ENCODE results near the gene ZDHHC14.
A peak's percentile ranks its signal among the peaks of the same experiment; 100 is the strongest.
"Not testable (repeated sequence)": the region's sequence is repeated elsewhere in the genome, so short reads cannot be mapped to it uniquely, and the experiment has no call there.

The ZDHHC14 gene

GRCh38 chr6:157405986-157406385, 25.0 kb downstream of the ZDHHC14 start:
- DNase-seq (ENCODE audit: low read depth in 4 of 4, low spot score in 1 of 4) = no peak

DNA sequence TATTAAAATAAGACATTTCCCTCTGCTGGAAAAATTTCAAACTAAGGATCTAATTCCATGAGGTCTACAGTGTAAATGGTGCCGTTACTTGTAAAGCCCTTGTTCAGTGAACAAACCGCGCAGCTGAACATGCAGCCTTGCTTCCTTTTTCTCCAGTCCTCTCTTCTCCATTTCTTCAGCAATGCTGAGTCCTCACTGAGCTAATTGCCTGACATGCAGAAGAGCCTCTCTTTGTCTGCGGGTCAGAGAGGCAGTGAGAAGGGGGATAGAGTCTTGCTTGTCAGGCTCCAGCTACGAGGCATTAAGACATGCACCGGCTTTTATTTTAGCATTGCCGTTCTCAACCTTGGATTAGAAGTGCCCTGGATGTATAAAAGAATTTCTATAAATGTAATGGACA, 25.7 kb downstream of the ZDHHC14 start:
- no peak for DNase-seq (ENCODE audit: low read depth in 4 of 4, low spot score in 1 of 4)

GRCh38 chr6:157407646-157408045, 26.7 kb downstream of the ZDHHC14 start:
- no peak for DNase-seq (ENCODE audit: low read depth in 4 of 4, low spot score in 1 of 4)

DNA sequence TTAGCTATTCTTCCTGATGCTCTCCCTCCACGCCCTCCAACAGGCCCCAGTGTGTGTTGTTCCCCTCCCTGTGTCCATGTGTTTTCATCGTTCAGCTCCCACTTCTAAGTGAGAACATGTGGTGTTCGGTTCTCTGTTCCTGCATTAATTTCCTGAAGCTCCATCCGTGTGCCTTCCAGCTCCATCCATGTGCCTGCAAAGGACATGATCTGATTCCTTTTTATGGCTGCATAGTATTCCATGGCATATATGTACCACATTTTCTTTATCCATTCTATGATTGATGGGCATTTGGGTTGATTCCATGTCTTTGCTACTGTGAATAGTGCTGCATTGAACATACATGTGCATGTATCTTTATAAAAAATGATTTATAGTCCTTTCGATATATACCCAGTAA, 27.4 kb downstream of the ZDHHC14 start:
- not testable (repeated sequence) for DNase-seq (ENCODE audit: low read depth in 4 of 4, low spot score in 1 of 4)

GRCh38 chr6:157410045-157410444, 29.1 kb downstream of the ZDHHC14 start:
- DNase-seq (ENCODE audit: low read depth in 4 of 4, low spot score in 1 of 4) = no peak

GRCh38 chr6:157411368-157411767, 30.4 kb downstream of the ZDHHC14 start:
- DNase-seq (ENCODE audit: low read depth in 4 of 4, low spot score in 1 of 4) = no peak

DNA sequence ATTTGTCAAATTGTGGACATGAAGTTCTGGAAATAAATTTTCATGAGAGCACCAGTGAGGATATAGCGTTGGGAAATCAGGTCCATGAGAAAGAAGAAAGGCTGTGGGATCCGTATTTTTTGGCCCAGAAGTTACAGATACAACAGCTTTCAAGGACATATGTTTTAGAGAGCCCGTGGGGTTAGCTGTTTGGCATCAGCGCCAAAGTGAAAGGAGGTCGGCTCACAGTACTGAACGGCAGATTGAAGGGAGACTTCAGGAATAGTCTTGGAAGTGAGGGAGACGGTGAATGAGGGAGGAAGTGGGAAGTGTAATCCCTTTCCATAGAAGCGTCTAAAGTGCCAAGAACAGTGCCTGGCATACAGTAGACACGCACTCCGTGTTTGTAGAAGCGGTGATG, 31.8 kb downstream of the ZDHHC14 start:
- DNase-seq (ENCODE audit: low read depth in 4 of 4, low spot score in 1 of 4) = no peak

DNA sequence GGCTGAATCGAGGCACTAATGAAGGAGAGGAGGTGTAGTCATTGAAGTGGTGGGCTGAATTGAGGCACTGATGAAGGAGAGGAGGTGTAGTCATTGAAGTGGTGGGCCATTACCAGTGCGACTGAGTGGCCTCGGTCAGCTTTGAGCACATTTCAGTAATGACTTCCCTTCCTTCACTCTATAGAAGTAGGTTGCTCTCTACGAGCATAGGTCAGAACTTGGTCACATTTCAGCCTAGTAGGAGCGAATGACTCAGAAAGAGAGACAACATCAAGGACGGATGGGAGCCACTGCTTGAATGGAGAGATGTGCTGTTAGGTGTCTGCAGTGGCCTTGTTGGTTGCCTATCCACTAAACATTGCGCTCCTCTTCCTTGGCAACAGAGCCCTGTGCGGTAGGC, 39.5 kb downstream of the ZDHHC14 start:
- DNase-seq (ENCODE audit: low read depth in 4 of 4, low spot score in 1 of 4) = no peak

DNA sequence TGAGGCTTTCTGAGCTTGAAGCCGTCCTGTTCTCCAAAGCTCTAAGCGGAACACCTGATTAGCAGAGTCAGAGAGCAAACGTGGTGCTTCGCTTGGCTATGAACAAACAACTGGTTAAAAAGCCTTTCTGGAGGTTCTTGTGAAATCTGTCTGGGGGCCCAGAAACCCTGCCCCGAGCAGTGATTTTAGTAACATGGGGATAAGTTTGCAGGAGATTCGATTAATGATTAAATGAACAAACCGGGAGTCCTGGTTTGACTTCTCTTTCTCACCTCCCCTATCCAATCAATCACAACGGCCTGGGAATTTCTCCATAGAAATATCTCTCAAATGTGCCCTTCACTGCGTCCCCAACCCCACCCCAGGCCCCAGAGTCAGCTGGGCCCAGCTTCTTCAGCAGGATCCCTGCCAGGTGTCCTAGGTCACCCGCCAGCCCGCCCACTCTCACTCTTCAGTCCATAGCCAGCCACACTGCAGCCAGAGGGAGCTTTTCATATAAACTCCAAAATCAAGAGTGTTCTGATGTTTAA, 43.6 kb downstream of the ZDHHC14 start:
- no peak for DNase-seq (ENCODE audit: low read depth in 4 of 4, low spot score in 1 of 4)

DNA sequence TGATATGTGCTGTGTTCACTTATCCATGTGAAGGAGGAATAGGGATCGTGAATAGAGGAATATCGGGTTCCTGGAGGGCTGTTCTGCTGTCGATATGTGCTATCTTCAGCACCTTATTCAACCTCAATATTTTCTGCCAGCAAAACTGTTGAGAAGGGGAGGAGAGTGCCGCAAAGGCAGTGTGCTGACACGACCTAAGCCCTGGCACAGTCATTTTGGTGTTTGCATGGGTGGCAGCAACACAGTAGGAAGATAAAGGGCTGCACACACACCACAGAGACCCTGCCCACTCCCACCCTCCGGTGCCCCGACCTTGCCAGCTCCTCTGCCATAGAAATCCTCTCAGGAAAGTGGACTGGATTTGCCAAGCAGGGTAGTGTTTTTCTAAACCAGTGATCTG, 47.0 kb downstream of the ZDHHC14 start:
- DNase-seq (ENCODE audit: low read depth in 4 of 4, low spot score in 1 of 4) = peak in 1 of 4 experiments; percentile 4

DNA sequence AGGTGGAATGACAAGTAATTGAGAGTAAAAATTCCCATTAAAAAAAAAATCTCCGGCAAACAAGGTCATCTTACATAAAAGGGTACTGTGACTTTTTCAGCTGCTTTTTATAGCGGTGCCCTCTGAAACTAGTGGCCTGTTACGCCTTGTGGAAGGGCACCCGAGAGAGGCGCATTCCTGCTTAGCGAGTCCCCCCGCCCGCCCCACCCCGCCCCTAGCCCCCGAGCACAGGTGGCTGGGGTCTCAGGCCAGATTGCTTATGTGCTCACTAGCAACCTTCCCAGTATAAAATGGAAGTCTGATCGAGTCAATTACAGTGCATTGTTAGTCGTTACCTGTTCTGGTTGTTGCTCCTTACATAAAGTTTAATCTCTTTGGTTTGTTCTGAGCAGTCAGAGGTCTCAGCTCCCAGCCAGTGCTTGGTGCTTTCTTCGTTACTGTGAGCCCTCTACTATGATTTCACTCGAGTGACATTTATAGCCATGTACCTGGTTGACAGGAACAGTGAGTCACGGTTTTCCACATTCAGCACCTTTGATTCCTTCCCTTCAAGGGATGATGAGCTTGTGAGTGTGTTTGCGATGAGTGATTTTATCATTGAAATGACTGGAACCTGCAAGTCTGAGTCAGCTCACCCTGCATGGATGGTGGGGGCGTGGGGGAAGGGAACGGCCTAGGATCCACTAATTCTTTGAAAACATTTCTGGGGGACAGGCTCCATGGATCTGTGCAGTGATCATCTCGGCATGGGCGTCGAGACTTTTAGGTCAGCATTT, 47.6 kb downstream of the ZDHHC14 start:
- peak; percentile 32 to 76 (median 50) for DNase-seq (ENCODE audit: low read depth in 4 of 4, low spot score in 1 of 4)

DNA sequence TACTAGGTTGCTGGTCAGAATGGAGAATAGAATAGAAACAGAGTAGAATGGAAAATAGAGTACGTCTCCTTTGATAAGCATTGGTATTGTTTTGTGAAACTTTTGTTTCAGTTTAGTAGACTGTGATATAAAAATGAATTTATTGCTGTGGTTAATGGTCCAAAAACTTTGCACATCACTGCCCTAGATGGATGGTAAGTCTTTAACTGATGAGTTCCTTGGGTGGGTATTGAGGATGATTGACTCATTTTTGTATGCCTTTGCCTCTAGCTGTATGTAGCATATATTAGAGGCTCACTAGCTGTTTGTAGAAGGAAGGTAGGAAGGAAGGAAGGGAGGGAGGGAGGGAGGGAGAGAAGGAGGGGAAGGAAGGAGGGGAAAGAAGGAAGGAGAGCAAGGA, 48.3 kb downstream of the ZDHHC14 start:
- DNase-seq (ENCODE audit: low read depth in 4 of 4, low spot score in 1 of 4) = no peak

GRCh38 chr6:157430834-157431233, 49.8 kb downstream of the ZDHHC14 start:
- no peak for DNase-seq (ENCODE audit: low read depth in 4 of 4, low spot score in 1 of 4)

GRCh38 chr6:157432231-157432891, 51.4 kb downstream of the ZDHHC14 start:
- no peak for DNase-seq (ENCODE audit: low read depth in 4 of 4, low spot score in 1 of 4)

DNA sequence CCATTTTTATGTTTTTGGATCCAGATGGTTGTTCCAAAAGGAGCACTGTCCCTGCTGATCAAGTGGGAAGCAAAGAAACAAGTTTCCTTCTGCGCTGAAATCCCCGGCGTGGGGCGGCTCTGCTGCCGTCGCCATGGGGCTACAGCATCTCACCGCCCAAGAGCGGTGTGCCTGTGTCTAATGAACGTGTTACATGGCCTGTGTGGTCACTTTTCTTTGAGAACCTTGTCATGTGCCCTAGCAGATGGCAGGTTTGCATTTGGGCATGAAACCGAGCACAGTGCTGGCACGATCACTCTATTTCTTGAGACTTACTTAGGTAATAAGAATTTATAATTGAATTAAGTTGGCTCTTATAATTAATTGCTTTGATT, 51.9 kb downstream of the ZDHHC14 start:
- DNase-seq (ENCODE audit: low read depth in 4 of 4, low spot score in 1 of 4) = no peak

DNA sequence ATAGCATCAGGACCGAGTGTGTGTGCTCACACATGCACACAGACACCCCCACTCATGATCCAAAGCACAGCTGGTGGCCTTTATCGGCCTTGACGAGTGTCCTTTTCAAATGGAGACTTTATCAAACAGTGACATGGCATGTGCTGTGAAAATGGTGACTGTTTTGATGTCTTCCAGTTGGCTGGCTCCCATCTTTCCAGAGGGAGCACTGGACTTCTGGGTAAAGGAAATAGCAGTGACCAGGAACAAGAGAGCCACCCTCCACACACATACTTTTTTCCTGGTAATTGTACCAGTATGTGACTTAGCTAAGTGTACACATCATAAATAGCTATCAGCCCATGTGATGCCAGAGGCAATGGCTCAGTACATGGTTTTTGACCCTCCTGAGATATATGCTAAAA, 52.7 kb downstream of the ZDHHC14 start:
- no peak for DNase-seq (ENCODE audit: low read depth in 4 of 4, low spot score in 1 of 4)

- DNase-seq (ENCODE audit: low read depth in 4 of 4, low spot score in 1 of 4) = no peak
Measured at GRCh38 chr6:157434349-157435033, 53.5 kb downstream of the ZDHHC14 start.

- DNase-seq (ENCODE audit: low read depth in 4 of 4, low spot score in 1 of 4) = no peak
Measured at GRCh38 chr6:157436219-157436943, 55.4 kb downstream of the ZDHHC14 start.

DNA sequence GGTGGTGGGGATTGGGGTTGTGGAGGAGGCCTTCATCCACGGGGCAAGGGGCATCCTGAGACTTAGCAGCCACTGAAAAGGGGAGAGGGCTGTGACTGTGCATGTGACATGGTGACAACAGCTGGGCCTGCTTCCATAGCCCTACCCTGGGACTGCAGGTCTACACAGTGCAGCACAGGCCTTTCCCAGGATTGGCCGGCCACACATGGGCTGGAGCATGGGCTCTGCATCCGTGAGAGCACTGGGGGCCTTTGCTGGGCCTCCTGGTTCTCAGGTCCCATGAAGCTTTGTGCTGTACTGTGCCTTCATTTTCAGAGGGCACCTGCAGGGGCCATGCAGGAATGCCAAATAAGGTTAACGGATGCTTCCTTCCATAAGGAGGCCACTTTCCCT, 56.0 kb downstream of the ZDHHC14 start:
- DNase-seq (ENCODE audit: low read depth in 4 of 4, low spot score in 1 of 4) = no peak

DNA sequence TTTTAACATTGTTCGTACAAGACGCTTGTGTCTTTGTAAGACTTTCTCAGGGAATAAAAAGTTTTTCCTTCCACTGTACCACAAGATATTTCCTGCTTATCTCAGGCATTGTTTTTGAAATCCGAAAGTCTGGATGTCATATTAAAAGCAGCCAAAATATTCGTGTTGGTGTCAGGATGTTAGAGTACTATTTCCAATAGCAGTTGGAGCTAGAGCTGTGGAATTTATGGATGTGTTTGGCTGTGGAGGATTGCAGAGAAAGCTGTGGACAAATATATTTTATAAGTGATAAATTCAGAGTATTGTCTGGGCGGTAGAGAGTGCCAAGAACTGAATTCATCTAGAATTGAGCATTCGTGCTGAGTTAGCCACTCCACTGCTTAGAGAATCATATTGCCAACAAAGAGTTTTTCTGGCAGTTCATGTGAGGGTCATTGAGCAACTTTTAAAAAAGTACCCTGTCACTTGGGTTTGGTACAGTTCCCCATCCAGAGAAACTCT, 57.7 kb downstream of the ZDHHC14 start:
- no peak for DNase-seq (ENCODE audit: low read depth in 4 of 4, low spot score in 1 of 4)

GRCh38 chr6:157440171-157440570, 59.2 kb downstream of the ZDHHC14 start:
- DNase-seq (ENCODE audit: low read depth in 4 of 4, low spot score in 1 of 4) = no peak

Data from stimulated activated CD4-positive, alpha-beta T cell treated with anti-CD3 and anti-CD28 coated beads, Interleukin-1b, Interleukin-23, amount 100 ng/mL, for 24 hours (primary cell).